ENCODE measurements around the gene OBSCN.

Gene OBSCN

GRCh38 chr1:228276174-228276831 lies 68.5 kb downstream of the OBSCN start:
- POLR2A ChIA-PET (ENCODE audit: low non-redundant PET), result no interaction called here
- CTCF ChIA-PET, result interaction anchor here (0.6 kb wide), 1 partner anchor 119 kb away, joined by 3 read pairs; no protein-coding TSS in a partner anchor
- peak overlapping the region; percentile 65 for H3K27ac ChIP-seq
- DNase-seq (ENCODE audit: low spot score), result no peak
- no peak for TF ChIP-seq CTCF (conservative IDR thresholded peaks at IDR 0.05; ENCODE audit: low read depth)

DNA sequence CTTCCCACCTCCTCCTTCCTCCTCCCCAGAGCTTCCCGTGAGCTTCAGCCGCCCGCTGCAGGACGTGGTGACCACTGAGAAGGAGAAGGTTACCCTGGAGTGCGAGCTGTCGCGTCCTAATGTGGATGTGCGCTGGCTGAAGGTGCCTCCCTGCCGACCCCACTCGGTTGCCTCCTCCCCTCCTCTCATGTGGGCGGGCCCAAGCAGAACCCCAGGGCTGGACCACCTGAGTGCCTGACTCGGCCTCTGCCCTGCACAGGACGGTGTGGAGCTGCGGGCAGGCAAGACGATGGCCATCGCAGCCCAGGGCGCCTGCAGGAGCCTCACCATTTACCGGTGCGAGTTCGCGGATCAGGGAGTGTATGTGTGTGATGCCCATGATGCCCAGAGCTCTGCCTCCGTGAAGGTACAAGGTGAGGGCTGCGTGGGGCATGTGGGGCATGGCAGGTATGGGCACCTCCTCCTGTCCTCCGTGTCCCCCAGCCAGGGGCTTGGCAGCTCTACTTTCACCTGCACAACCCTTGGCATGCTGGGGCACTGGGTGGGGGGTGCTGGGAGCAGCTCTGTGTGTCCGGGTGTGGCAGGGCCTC lies 69.2 kb downstream of the OBSCN start:
- no peak for DNase-seq (ENCODE audit: low spot score)
- TF ChIP-seq CTCF (conservative IDR thresholded peaks at IDR 0.05; ENCODE audit: low read depth), result no peak
- POLR2A ChIA-PET (ENCODE audit: low non-redundant PET), result no interaction called here
- CTCF ChIA-PET, result interaction anchor here (0.6 kb wide), 1 partner anchor 120 kb away, joined by 3 read pairs; no protein-coding TSS in a partner anchor
- no peak overlapping the region for H3K27ac ChIP-seq

- H3K27ac ChIP-seq, result no peak overlapping the region
- ChIA-PET POLR2A (ENCODE audit: low non-redundant PET) (no interaction called here), CTCF (interaction anchor here (0.6 kb wide), 1 partner anchor 13 kb away, joined by 3 read pairs; no protein-coding TSS in a partner anchor)
- no peak for DNase-seq (ENCODE audit: low spot score)
- TF ChIP-seq CTCF (conservative IDR thresholded peaks at IDR 0.05; ENCODE audit: low read depth), result no peak
Measured at GRCh38 chr1:228277491-228278431, 69.9 kb downstream of the OBSCN start.

DNA sequence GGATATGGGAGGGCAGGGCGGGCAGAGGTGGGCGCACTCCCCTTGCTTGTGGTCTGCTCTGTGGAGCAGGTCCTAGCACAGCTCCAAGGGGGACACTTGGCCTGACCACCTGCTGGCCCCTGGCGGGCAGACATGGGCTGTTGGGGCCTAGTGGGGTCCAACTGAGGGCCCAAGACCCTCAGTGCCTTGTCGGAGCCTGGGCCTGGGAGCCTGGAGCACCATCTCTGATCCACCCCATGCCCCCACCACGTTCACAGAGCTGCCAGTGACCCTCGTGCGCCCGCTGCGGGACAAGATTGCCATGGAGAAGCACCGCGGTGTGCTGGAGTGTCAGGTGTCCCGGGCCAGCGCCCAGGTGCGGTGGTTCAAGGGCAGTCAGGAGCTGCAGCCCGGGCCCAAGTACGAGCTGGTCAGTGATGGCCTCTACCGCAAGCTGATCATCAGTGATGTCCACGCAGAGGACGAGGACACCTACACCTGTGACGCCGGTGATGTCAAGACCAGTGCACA lies 70.6 kb downstream of the OBSCN start:
- H3K27ac ChIP-seq, result no peak overlapping the region
- no peak for TF ChIP-seq CTCF (conservative IDR thresholded peaks at IDR 0.05; ENCODE audit: low read depth)
- POLR2A ChIA-PET (ENCODE audit: low non-redundant PET), result no interaction called here
- DNase-seq (ENCODE audit: low spot score), result no peak
- CTCF ChIA-PET, result no interaction called here

DNA sequence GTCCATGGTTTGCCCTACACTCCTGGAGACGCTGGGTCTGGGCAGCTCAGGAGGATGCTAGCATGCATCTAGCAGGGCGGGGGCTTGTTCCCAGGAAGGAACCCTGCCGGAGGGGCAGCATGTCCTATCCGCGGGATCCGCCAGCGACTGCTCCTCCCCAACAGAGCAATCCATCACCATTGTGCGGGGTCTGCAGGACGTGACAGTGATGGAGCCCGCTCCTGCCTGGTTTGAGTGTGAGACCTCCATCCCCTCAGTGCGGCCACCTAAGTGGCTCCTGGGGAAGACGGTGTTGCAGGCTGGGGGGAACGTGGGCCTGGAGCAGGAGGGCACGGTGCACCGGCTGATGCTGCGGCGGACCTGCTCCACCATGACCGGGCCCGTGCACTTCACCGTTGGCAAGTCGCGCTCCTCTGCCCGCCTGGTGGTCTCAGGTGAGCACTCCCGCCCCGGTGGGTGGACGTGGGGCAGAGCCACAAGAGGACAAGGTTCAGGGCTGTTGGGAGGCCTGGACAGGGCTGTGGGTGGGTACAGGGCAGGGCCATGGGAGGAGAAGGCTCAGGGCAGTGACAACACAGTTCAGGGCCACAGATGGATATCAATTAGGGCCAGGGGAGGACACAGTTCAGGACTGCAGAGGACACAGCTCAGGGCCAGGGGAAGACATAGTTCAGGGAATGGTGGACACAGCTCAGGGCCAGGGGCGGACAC lies 71.3 kb downstream of the OBSCN start:
- TF ChIP-seq CTCF (conservative IDR thresholded peaks at IDR 0.05; ENCODE audit: low read depth), result no peak
- ChIA-PET POLR2A (ENCODE audit: low non-redundant PET) (no interaction called here), CTCF (no interaction called here)
- DNase-seq (ENCODE audit: low spot score), result no peak
- no peak overlapping the region for H3K27ac ChIP-seq

- H3K27ac ChIP-seq, result no peak overlapping the region
- no peak for DNase-seq (ENCODE audit: low spot score)
- no peak for TF ChIP-seq CTCF (conservative IDR thresholded peaks at IDR 0.05; ENCODE audit: low read depth)
- POLR2A ChIA-PET (ENCODE audit: low non-redundant PET), result no interaction called here
- CTCF ChIA-PET, result no interaction called here
Measured at GRCh38 chr1:228279722-228280105, 71.9 kb downstream of the OBSCN start.
